Stimulated activated CD4-positive, alpha-beta T cell treated with anti-CD3 and anti-CD28 coated beads, Interleukin-1b, Interleukin-23, amount 100 ng/mL, for 1 hour (primary cell): ENCODE measurements around the gene WNT3A.

Experiments
- DNase-seq, 2 donors: peaks; one replicate each; pipeline ENCODE4 v3.0.0-alpha.2; 2020; ENCODE audit warnings: low read depth in 2 of 2

The WNT3A gene

DNA sequence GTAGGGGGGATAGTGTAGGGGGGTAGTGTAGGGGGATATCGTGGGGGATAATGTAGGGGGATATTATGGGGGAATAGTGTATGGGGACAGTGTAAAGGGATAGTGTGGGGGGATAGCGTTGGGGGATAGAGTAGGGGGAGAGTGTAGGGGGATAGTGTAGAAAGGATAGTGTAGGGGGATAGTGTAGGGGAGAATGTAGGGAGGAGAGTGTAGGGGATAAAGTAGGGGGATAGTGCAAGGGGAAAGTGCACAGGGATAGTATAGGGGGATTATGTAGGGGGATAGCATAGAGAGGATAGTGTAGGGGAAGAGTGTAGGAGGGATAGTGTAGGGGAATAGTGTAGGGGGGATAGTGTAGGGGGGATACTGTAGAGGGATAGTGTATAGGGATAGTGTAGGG lies 63.4 kb downstream of the WNT3A start:
- no peak for DNase-seq

DNA sequence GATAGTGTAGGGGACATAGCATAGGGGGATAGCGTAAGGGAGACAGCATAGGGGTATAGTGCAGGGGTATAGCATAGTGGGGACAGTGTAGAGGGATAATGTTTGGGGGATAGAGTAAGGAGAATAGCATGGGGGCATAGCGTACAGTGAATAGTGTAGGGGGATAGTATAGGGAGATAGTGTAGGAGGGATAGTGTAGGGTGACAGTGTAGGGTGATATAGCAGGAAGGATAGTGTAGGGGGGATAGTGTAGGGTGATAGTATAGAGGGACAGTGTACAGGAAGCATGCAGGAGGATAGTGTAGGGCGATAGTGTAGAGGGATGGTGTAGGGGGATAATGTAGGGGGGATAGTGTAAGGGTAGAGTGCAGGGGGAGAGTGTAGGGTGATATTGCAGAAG lies 64.1 kb downstream of the WNT3A start:
- no peak for DNase-seq

GRCh38 chr1:228071839-228072657 lies 65.2 kb downstream of the WNT3A start:
- DNase-seq: no peak

GRCh38 chr1:228072658-228073043 lies 65.9 kb downstream of the WNT3A start:
- DNase-seq: no peak

DNA sequence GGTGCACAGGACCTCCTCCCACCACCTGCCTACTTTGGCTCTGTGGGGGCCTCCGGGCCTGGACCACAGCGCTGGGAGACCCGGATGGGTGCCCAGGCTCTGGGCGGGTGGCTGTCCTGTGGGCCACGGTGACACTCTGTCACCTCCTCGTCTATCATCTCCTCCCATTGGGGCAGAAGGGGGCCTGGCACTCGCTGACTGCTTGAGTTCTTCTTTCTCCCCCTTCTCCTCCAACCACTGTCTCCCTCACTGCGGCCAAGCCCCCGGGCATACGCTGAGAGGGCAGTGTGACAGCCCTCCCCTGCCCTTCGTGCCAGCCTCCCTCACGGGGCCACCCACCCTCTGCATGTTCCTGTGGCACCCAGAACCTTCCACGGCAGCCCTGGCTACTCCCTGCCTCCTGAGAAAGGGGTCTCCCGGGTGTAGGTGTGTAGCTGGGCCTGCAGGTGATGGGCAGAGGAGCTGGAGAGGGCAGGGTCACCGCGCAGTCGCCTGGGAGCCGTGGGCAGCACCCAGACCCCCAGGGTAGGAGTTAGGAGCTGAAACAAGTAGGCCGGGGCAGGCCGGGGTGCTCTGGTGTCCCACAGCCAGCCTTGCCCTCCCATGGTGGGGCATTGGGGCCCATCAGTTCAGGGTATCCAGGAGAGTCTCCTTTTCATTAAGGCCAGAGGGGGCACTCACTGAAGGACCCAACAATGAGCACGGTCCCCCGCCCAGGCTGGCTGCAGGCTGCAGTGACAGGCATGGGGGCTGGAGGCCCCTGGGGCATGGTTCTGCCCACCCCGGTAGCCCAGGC lies 66.5 kb downstream of the WNT3A start:
- DNase-seq: no peak

DNA sequence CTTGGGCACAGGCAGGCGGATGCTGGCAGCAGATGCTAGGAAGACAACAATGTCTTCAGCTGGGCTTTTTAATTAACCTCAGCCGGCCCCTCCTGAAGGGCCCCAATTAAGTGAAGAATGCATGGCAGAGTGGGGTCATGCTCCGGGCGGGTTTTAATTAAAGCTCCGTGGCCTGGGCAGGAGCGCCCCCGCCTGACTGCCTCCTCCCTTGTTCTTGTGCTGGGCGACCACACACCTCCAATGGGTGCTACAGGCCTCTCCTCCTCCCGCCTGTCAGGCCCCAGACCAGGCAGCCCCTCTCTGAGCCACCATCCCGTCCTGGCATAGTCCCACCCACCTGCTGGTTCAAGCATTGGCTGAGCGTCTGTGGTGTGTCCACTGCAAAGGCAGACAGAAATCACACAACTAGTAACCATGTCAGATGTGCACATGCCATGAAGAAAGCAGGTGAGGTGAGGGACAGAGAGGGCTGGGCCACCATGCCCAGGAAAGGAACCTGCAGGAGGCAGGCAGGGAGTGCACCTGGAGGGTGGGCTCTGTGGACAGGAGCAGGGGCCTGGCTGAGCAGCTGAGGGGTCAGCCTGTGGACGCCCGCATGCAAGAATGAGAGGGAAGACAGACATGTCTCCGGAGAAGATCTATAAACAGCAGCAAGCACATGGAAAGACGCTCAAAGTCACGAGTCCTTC lies 67.2 kb downstream of the WNT3A start:
- no peak for DNase-seq

DNA sequence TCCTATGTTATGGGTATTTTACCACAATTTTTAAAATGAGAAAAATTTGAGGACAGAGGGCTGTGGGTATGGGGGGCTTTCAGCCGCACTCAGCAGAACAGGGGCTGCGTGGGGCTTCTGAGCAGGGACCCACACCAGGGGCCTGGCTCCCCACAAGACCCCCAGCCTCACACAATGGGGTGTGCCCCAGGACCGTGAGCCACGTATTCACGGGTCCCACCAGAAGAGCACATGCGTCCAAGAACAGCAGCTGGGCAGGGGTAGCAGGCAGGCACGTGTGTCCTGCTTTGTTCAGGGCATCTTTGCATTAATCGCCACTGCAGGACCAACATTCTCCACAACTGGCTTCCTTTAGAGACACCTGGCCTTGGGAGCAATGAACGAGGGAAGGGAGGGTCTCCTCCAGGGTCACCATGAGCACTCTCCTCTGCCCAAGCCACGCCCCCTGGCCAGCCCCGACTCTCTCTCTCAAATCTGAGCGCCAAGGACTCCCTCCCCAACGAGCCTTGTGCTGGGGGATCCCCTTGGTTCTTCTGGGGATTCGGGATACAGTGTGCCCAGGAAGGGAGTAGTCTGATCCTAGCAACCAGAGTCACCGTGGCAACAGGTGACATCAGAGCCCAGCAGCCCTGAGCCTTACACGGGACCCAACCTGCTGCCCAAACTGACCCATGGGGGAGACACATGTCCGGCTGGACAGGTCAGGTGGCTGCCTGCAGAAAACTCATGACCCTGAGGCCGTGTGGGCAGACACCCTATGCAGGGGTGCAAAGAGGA lies 68.3 kb downstream of the WNT3A start:
- DNase-seq: no peak

DNA sequence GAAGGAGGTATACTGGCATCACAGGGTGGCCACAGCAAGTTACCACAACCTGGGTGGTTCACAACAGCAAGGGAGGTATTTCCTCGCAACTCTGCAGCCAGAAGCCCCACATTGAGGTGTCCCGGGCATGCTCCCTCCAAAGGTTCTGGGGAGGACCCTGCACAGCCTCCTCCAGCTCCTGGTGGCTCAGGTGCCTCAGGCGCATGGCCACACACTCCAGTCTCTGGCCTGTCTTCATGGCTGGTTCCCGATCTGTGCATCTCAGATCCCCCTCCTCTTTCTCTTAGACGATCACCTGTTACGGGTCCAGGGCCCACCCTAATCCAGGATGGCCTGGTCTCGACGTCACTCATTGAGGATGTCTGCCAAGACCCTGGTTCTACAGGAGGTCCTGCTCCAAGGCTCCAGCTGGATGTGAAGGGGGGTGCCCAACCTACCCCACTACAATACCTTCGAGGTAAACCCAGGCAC lies 69.0 kb downstream of the WNT3A start:
- no peak for DNase-seq

- no peak for DNase-seq
These were observed 70.1 kb downstream of the WNT3A start for GRCh38 chr1:228076796-228077430.

DNA sequence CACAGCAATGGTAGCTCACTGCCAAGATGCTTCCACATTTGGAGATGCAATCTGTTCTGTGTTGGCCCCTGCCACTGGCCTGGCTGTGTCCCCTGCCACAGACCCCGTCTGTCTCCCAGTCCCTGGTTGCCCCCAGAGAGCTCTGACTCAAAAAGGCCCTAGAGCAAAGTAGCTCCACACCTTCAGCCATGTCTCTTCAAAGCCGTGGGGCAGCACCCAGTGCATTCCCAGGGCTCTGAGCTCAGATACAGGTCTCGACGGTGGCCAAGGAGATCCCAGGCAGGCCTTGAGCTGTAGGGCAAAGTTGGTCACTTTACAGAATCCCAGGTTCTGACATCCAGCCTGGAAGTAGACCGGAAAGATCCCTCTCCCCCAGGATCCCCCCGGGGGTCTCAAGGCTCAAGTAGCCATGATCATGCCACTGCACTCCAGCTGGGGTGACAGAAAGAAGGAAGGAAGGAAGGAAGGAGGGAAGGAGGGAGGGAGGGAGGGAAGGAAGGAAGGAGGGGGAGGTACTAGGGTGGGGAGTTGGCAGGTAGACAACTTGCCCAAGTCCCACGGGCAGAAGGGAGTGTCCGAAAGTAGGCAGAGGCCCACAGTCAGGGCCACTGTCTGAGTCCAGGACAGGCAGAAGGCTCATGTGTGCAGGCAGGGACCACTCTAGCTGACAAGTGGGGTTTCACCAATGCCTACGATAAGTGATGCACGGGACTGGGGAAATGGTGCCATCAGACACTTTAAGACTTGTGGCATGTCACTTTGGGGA lies 71.0 kb downstream of the WNT3A start:
- DNase-seq: no peak

GRCh38 chr1:228079013-228079412 lies 72.2 kb downstream of the WNT3A start:
- no peak for DNase-seq

DNA sequence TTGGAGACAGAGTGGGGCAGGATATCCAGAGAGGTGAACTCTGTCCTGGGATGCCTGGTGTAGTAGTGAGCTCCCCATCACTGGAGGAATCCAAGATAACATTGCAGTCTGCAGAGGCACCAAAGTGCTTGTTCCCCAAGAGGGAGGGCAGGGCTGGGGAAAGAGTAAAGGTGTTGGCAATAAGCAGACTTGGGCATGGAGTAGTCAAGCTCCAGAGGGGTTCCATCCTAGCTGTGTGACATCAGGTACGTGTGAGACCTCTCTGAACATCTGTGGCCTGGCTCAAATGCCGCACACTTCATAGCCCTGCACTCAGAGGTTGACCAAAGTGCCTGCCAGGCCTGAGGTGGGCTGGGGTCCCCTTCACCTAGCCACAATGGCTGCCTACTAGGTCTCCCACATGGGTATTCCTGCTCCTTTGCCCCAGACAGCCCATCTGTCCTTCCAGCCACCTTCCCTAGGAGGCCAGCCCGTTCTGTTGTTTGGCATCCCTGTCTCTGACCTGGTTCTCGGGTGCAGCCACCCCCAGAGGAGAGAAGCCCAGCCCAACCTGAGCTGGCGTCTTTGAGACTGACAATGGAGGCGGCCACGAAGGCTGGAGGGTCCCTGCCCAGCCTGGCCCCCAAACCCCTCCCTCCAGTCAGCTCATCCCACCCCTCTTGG lies 72.9 kb downstream of the WNT3A start:
- DNase-seq: no peak

GRCh38 chr1:228081144-228081543 lies 74.3 kb downstream of the WNT3A start:
- no peak for DNase-seq

DNA sequence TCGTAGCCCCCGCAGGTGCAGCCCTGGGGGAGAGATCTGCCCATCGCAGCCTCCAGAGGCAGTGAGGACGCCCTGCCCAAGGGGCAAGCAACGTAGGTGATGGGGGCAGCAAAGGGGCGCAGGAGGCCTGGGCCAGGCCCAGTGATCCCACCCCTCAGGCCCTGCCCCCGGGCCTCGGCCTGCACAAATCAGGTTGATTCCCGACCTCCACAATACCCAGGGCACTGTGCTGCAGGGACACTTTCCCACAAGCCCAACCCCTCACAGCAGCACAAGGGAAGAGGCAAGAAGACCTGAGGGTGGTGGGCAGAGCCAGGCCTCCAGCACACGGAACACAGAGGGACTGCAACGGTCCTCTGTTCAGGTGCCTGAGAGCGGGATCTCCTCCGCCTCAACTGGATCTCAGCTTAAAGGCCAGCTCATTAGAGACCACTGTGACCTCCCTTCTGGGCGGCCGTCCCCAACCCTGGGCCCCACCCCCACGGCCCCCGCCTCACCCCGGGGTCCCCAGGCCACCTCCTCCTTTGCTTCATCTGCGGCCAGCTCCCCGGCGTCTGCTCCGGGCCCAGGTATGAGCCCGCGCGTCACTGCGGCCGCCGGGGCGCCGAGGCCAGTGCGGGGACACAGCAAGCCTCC lies 74.9 kb downstream of the WNT3A start:
- no peak for DNase-seq

DNA sequence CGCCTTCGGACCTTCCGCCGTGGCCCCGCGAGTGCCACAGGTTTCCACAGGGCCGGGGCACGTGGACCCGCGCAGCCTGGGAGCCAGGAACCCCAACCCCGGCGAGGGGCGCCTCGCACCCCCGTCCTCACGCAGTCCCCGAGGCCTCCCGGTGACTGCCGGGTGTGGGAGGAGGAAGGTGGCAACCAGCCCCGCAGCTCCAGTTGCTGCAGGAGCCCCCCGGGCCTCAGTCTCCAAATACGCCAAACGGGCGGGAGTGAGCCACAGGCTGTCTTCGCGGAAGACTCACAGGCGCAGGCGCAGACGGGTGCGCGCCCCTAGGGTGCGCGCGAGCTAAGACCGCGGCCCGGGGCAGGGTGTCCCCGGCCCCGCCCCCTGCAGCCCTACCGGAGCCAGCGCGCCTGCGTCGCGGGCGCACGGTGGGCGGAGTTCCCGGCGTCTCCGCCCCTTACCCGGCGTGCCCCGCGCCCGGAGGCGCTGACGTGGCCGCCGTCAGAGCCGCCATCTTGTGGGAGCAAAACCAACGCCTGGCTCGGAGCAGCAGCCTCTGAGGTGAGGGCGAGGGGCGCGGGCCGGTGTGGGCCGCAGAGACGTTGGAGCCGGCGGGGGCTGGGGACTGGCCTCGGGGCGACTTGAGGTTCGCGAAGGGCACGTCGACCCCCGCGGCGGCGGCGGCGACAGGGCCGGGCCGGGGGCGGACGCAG lies 75.6 kb downstream of the WNT3A start, which contains the start of gene ARF1:
ARF1 (plus strand) TSS at position 495 of the 704 bp plus-strand sequence. CDS start 14,407 bp downstream, outside the sequence.
- peak; percentile 86 to 89 for DNase-seq

GRCh38 chr1:228082918-228083870 lies 76.4 kb downstream of the WNT3A start:
- DNase-seq: no peak

GRCh38 chr1:228083871-228084278 lies 77.1 kb downstream of the WNT3A start:
- no peak for DNase-seq
